Testis (tissue), 5 donors: ENCODE results near the gene SEC61B. TPM values are rescaled to one million over a fixed set of nuclear protein-coding genes. Genes with fewer than 3 reads are reported as not detected.
A peak's percentile ranks its signal among the peaks of the same experiment; 100 is the strongest.

Source experiments
- DNase-seq: peaks from one replicate; pipeline ENCODE4 v3.0.0-alpha.2; 2019
- H3K27ac ChIP-seq, 2 donors: fragments of 200-600 bp; sonication (generic); one replicate each; pipeline ENCODE4 v1.5.1; 2019
- H3K27me3 ChIP-seq: fragments of 200-600 bp; sonication (generic); one replicate; pipeline ENCODE4 v1.5.1; 2019
- H3K36me3 ChIP-seq: fragments of 200-600 bp; sonication (generic); one replicate; pipeline ENCODE4 v1.5.1; 2017; ENCODE audit warnings: low read depth; ENCODE audit errors: missing control alignments
- H3K4me1 ChIP-seq: fragments of 200-600 bp; sonication (generic); one replicate; pipeline ENCODE4 v1.5.1; 2019
- H3K4me3 ChIP-seq, 2 donors: fragments of 200-600 bp; sonication (generic); one replicate each; pipeline ENCODE4 v1.5.1; 2017 to 2019
- H3K9me3 ChIP-seq: fragments of 200-600 bp; sonication (generic); one replicate; pipeline ENCODE4 v1.5.1; 2017
- POLR2A ChIP-seq: fragments of 450-650 bp; IDR thresholded peaks from one replicate; pipeline ENCODE4 v1.6.1; 2017; ENCODE audit warnings: antibody characterized with exemption, mild to moderate bottlenecking, moderate library complexity
- WGBS, 2 donors: methylation state at CpG; one replicate each; pipeline ENCODE4 v1.1.5; 2018; 5-methylcytosine and 5-hydroxymethylcytosine counted together
- intact Hi-C: fragments of 100-400 bp; cut with DNase I; formaldehyde crosslinking; loops from one replicate; pipeline ENCODE4 v1.15.1; 2023; ENCODE audit warnings: low total_unique reads
- long read RNA-seq, 2 donors: transcript quantifications; one replicate each; lab custom pipeline, GENCODE V29; 2026
- polyA plus RNA-seq: library from polyadenylated mRNA; stranded (reverse); fragments of 350-450 nt; fragmentation: Illumina TruSeq; extraction: RNeasy Lipid Tissue Mini Kit (QIAGEN cat#74804); gene quantifications from one replicate; pipeline ENCODE4 v1.2.3, GENCODE V29; 2014; ENCODE audit warnings: low read depth, low replicate concordance; ENCODE audit not compliant: insufficient read depth
- total RNA-seq, 2 donors: library from RNA; depleted of rRNA; stranded (reverse); fragments of >200 nt; gene quantifications; one replicate each; pipeline ENCODE4 v1.2.3, GENCODE V29; 2016
- TF ChIP-seq, protein P1 (sequence below), 3 experiments: fragments of 450-650 bp in 2 of 3; fragments of 200-600 bp in 1 of 3; sonication (generic) in 1 of 3; IDR thresholded peaks; one replicate each; pipeline ENCODE4 v1.5.1; 2016 to 2019; ENCODE audit warnings: antibody characterized with exemption in 3 of 3, mild to moderate bottlenecking in 2 of 3, moderate library complexity in 1 of 3

SEC61B gene
- total RNA-seq (10 to 100 TPM; 78.3 to 91.7 TPM), polyA plus RNA-seq (145 TPM)
- long read RNA-seq, donor 1, transcript SEC61B-201 (4 exons, 545 nt), result major isoform, 200 of 228 reads
- long read RNA-seq, donor 1, partial matches to known transcripts, result 27 of 228 reads
- long read RNA-seq, donor 1, other reads (novel, unspliced or antisense), result 0 of 228 reads
- long read RNA-seq, donor 2, transcript SEC61B-201 (4 exons, 545 nt), result major isoform, 153 of 194 reads
- long read RNA-seq, donor 2, partial matches to known transcripts, result 40 of 194 reads
- long read RNA-seq, donor 2, other reads (novel, unspliced or antisense), result 0 of 194 reads

DNA sequence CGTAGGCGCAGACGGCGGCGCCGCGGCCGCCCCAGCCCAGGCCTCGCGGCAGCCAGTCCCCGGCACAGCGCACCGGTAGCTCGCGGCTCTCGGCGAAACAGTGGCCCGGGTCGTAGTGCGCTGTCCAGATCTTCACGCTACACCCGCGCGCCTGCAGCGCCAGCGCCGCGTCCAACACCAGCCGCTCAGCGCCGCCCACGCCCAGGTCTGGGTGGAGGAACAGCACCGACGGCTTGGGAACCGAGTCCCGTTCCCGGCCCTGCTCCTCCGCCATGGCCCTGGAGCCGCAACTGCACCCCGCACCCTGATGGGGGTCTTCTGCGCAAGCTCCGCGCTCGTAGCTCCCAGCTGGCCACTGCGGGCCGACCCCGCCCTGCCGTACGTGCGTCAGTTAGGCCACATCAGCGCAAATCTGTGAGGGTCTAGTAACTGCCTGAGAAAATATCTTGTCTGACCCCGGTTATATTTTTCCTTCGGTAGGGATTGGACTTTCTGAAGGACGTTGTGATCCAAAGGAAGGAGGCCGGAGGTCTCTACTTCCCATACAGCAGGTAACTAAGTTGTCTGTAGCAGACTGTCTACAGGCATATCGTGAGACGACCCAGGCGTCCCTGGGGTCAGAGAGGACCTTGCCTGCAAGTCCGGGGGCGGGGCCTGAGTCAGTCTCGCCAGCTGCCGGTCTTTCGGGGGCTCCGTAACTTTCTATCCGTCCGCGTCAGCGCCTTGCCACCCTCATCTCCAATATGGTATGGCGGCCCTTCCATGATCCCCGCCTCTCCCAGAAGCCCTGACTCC is at the start of gene SEC61B, which contains the start of gene ALG2:
Gene SEC61B (plus strand): TSS at position 662 of the 795 bp plus-strand sequence. CDS start 82 bp downstream, at position 744.
Gene ALG2 (minus strand): TSS at position 322 of the 795 bp plus-strand sequence. CDS start 48 bp downstream, at position 274.
- WGBS, 2 donors, result 0 to 1% methylated on average over 30 to 47 of the region's 70 CpGs
- Histone ChIP-seq H3K27ac (peak within 1 kb of the TSS; percentile 92 to 95), H3K4me1 (peaks cover 19% of the 10 kb centered on the region), H3K27me3 (no peaks in the 10 kb centered on the region), H3K9me3 (no peaks in the 10 kb centered on the region), H3K4me3 (peak within 1 kb of the TSS; percentile 78 to 81), H3K36me3 (no peaks in the 10 kb centered on the region)
- TF ChIP-seq, protein P1, sequence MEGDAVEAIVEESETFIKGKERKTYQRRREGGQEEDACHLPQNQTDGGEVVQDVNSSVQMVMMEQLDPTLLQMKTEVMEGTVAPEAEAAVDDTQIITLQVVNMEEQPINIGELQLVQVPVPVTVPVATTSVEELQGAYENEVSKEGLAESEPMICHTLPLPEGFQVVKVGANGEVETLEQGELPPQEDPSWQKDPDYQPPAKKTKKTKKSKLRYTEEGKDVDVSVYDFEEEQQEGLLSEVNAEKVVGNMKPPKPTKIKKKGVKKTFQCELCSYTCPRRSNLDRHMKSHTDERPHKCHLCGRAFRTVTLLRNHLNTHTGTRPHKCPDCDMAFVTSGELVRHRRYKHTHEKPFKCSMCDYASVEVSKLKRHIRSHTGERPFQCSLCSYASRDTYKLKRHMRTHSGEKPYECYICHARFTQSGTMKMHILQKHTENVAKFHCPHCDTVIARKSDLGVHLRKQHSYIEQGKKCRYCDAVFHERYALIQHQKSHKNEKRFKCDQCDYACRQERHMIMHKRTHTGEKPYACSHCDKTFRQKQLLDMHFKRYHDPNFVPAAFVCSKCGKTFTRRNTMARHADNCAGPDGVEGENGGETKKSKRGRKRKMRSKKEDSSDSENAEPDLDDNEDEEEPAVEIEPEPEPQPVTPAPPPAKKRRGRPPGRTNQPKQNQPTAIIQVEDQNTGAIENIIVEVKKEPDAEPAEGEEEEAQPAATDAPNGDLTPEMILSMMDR (IDR thresholded peaks at IDR 0.05), result peak in 1 of 3 experiments; percentile 29
- peak; percentile 70 for TF ChIP-seq POLR2A
- peak; percentile 98 for DNase-seq
- intact Hi-C loops, result no loop called here

DNA sequence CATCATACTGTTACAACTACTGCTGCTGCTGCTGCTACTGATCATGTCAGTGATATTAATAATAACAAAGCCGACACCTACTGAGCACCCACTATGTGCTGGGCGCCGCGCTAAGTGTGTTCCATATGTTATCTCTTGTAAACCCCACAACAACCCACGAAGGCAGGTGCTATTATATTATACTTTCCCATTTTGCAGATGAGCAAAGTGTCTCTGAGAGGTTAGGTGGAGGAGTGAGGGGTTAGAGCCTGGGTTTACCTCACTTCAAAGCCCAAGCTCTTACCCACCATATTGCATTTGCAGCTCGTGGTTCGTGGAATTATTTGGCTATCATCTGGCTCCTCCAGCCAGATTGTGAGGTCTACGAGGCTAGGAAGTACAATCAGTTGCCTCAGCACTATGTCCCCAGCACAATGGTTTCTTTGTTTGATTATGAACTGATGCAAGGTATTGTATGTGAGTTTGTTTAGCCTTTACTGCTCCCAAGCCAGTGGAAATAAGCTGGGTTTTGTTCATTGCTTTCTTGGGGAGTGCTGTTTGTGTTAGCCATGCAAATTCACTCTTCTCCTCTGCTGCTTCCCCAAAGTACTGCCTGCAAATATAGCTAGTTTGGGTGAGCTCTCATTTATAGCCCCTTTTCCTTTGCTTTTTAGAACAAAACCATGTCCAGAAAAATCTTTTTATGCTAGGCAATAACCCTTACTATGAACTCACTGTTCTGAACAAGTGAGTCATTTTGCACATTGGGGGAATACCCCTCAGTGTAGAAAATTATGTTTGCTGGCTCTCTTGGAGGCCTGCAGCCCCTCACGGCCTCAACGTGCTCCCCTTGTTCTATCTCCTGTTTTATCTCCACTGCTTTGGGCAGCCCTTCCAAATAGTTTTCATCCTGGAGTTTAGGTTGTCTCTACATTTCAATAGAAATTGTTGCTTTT is 48.2 kb upstream of the SEC61B start:
- whole genome bisulfite sequencing, 2 donors, result 64 to 71% methylated on average over 10 of the region's 10 CpGs
- Histone ChIP-seq H3K36me3 (no peaks in the 10 kb centered on the region), H3K4me1 (peaks cover 6% of the 10 kb centered on the region), H3K27me3 (no peaks in the 10 kb centered on the region), H3K9me3 (no peaks in the 10 kb centered on the region), H3K27ac (no peak overlapping the region), H3K4me3 (no peak overlapping the region)
- DNase-seq, result no peak
- TF ChIP-seq POLR2A, result no peak
- TF ChIP-seq, protein P1 (IDR thresholded peaks at IDR 0.05), result no peak
- intact Hi-C loops, result no loop called here

DNA sequence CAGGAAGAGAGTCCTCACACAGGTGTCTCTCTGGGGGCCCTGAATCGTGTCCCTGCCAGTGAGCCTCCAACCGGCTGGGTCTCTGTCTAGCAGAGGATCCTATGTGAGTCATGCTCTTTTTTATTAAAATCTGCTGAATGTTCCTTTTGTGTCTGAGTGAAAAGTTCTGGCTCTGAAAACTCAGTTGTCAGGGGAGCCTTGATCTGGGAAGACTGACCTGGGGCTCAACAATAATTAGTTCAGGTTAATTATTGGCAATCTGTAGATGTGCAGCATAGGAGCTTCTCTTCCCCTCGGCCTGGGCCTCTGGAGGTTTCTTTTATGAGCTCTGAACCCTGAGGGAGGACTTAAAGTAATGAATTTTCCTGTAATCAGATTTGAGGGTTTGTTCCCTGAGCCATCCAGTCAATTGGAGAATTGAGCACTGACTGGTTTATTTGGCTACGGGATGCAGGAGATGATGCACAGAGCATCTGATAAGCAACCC is 45.5 kb upstream of the SEC61B start:
- H3K27me3 ChIP-seq, result no peaks in the 10 kb centered on the region
- no peaks in the 10 kb centered on the region for H3K9me3 ChIP-seq
- peaks cover 6% of the 10 kb centered on the region for H3K4me1 ChIP-seq
- no peak for TF ChIP-seq POLR2A
- TF ChIP-seq, protein P1 (IDR thresholded peaks at IDR 0.05), result no peak
- intact Hi-C loops, result no loop called here
- DNase-seq, result no peak
- 63 to 65% methylated on average over 4 of the region's 4 CpGs for WGBS, 2 donors
- H3K27ac ChIP-seq, result no peak overlapping the region
- H3K4me3 ChIP-seq, result no peak overlapping the region
- H3K36me3 ChIP-seq, result no peaks in the 10 kb centered on the region

DNA sequence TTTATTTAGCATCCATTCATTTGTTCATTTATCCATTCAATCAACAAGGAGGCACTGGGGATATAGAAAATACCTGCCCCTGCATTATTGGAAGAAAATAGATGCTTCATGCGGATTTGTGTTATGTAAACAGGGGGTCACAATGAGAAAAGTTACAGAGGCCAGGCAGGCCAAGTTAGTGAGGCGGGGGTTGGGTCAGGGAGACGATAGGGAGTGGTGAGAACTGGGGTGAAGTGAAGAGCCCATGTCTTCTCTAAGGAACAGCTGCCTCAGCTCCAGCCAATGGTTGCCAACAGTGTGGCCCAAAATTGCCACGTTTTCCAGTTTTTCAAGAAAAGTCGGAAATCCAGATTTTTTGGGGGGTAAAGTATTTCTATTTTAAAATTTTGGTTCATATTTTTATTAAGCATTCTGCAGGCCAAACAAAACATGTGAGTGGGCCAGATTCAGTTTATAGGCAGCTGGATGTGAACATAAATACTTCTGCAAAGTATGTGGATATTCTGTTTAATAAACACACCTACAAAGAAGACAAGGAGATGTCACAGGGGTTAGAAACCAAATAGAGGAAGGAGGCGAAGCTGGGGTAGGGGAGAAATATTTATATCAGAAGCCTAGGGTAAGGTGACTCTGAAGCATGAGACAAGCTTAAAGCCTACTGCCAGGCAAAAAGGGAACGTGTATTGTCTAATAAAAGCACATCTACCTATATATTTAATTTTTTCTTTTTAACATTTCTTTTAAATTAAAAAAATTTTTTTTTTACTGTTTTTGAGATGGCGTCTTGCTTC is 44.3 kb upstream of the SEC61B start:
- H3K36me3 ChIP-seq, result no peaks in the 10 kb centered on the region
- intact Hi-C loops, result no loop called here
- WGBS, 2 donors, result 89 to 91% methylated on average over 8 of the region's 8 CpGs
- TF ChIP-seq POLR2A, result no peak
- TF ChIP-seq, protein P1 (IDR thresholded peaks at IDR 0.05), result no peak
- no peaks in the 10 kb centered on the region for H3K27me3 ChIP-seq
- H3K4me1 ChIP-seq, result peaks cover 6% of the 10 kb centered on the region
- H3K4me3 ChIP-seq, result no peak overlapping the region
- no peaks in the 10 kb centered on the region for H3K9me3 ChIP-seq
- DNase-seq, result no peak
- H3K27ac ChIP-seq, result no peak overlapping the region
